GM23338 (cell line): Measurements from ENCODE around the gene SLC48A1. TPM values are rescaled to one million over a fixed set of nuclear protein-coding genes. Genes with fewer than 3 reads are reported as not detected.

Experiments used
- ATAC-seq: fragments of 200-7000 bp; cut with Tn5 transposase; 3 replicates; pipeline ENCODE4 v1.9.1; 2020
- DNase-seq: peaks from one replicate; pipeline ENCODE4 v3.0.0-alpha.2; 2015; ENCODE audit warnings: low spot score
- H2AFZ ChIP-seq: fragments of 200-600 bp; sonication (generic); 2 replicates; pipeline ENCODE4 v1.8.0; 2016; ENCODE audit warnings: antibody characterized with exemption, mild to moderate bottlenecking, moderate library complexity
- H3F3A ChIP-seq: fragments of 200-600 bp; sonication (generic); replicated peaks from 2 replicates; pipeline ENCODE4 v1.8.0; 2017; ENCODE audit warnings: antibody characterized with exemption, mixed run types, low read depth
- H3K27ac ChIP-seq: fragments of 200-600 bp; sonication (generic); 2 replicates; pipeline ENCODE4 v1.6.1; 2016; ENCODE audit warnings: low read depth
- H3K27me3 ChIP-seq: fragments of 200-600 bp; sonication (generic); 2 replicates; pipeline ENCODE4 v1.8.0; 2016; ENCODE audit warnings: mild to moderate bottlenecking, mixed run types, moderate library complexity; ENCODE audit not compliant: insufficient read depth
- H3K36me3 ChIP-seq: fragments of 200-600 bp; sonication (generic); 2 replicates; pipeline ENCODE4 v1.8.0; 2016; ENCODE audit warnings: mild to moderate bottlenecking; ENCODE audit not compliant: insufficient read depth
- H3K4me1 ChIP-seq: fragments of 200-600 bp; sonication (generic); 2 replicates; pipeline ENCODE4 v1.8.0; 2016; ENCODE audit warnings: mild to moderate bottlenecking, moderate library complexity; ENCODE audit not compliant: insufficient read depth
- H3K4me2 ChIP-seq: fragments of 200-600 bp; sonication (generic); 2 replicates; pipeline ENCODE4 v1.7.1; 2017; ENCODE audit warnings: mixed run types
- H3K4me3 ChIP-seq: fragments of 200-600 bp; sonication (generic); 2 replicates; pipeline ENCODE4 v1.6.1; 2016; ENCODE audit warnings: mixed run types
- H3K79me2 ChIP-seq: fragments of 200-600 bp; sonication (generic); replicated peaks from 2 replicates; pipeline ENCODE4 v1.8.0; 2017; ENCODE audit warnings: mild to moderate bottlenecking; ENCODE audit not compliant: insufficient read depth
- H3K9me2 ChIP-seq: fragments of 200-600 bp; sonication (generic); 2 replicates; pipeline ENCODE4 v1.8.0; 2017; ENCODE audit not compliant: insufficient read depth
- H4K20me1 ChIP-seq: fragments of 200-600 bp; sonication (generic); replicated peaks from 2 replicates; pipeline ENCODE4 v1.8.0; 2017; ENCODE audit warnings: mild to moderate bottlenecking; ENCODE audit not compliant: insufficient read depth
- H3K27ac Mint-ChIP-seq: 2 replicates; pipeline ENCODE4 v1.8.0; 2020; ENCODE audit warnings: inconsistent platforms, mild to moderate bottlenecking, moderate library complexity, mixed read lengths
- H3K27me3 Mint-ChIP-seq: 3 replicates; pipeline ENCODE4 v1.8.0; 2022; ENCODE audit warnings: low read depth, mild to moderate bottlenecking, moderate library complexity, mixed read lengths, inconsistent platforms; ENCODE audit not compliant: insufficient read depth, poor library complexity
- H3K36me3 Mint-ChIP-seq: 3 replicates; pipeline ENCODE4 v1.8.0; 2021; ENCODE audit warnings: low read depth, mild to moderate bottlenecking, inconsistent platforms, moderate library complexity, mixed read lengths
- H3K4me1 Mint-ChIP-seq: 3 replicates; pipeline ENCODE4 v1.8.0; 2020; ENCODE audit warnings: mild to moderate bottlenecking, inconsistent platforms, mixed read lengths
- H3K4me3 Mint-ChIP-seq: 3 replicates; pipeline ENCODE4 v1.8.0; 2021; ENCODE audit warnings: moderate library complexity, mild to moderate bottlenecking, inconsistent platforms, mixed read lengths
- H3K9me3 Mint-ChIP-seq: 3 replicates; pipeline ENCODE4 v1.8.0; 2020; ENCODE audit warnings: moderate library complexity, mild to moderate bottlenecking, inconsistent platforms, mixed read lengths
- CREB1 ChIP-seq: fragments of 250-450 bp; sonication (Bioruptor Pico); IDR thresholded peaks from 2 replicates; pipeline ENCODE4 v1.5.0; 2020; ENCODE audit warnings: low read depth, mild to moderate bottlenecking, moderate library complexity
- EZH2phosphoT487 ChIP-seq: fragments of 200-600 bp; sonication (generic); IDR thresholded peaks from one replicate; pipeline ENCODE4 v1.8.1; 2018; ENCODE audit warnings: antibody characterized with exemption; ENCODE audit not compliant: unreplicated experiment
- NANOG ChIP-seq: IDR thresholded peaks from 2 replicates; pipeline ENCODE4 v1.6.1; 2016; ENCODE audit warnings: antibody characterized with exemption, borderline replicate concordance
- POLR2AphosphoS5 ChIP-seq: IDR thresholded peaks from 2 replicates; pipeline ENCODE4 v1.6.1; 2016; ENCODE audit warnings: antibody characterized with exemption, low read depth
- STAT1 ChIP-seq: IDR thresholded peaks from one replicate; pipeline ENCODE4 v1.6.1; 2016; ENCODE audit warnings: antibody characterized with exemption; ENCODE audit not compliant: unreplicated experiment
- ZNF114 ChIP-seq: fragments of 250-450 bp; sonication (Bioruptor Pico); IDR thresholded peaks from 2 replicates; pipeline ENCODE4 v1.5.0; 2020; ENCODE audit warnings: mild to moderate bottlenecking, moderate library complexity
- ZNF331 ChIP-seq: fragments of 250-450 bp; sonication (Bioruptor Pico); IDR thresholded peaks from 2 replicates; pipeline ENCODE4 v1.5.0; 2020; ENCODE audit warnings: low read depth, mild to moderate bottlenecking, moderate library complexity
- polyA plus RNA-seq: library from polyadenylated mRNA; unstranded; fragments of >200 nt; fragmentation: Nextera tagmentation; extraction: Ambion mirVana; gene quantifications from 2 replicates; pipeline ENCODE4 v1.2.1, GENCODE V29; 2016
- total RNA-seq: library from RNA; depleted of rRNA; stranded (reverse); fragments of >200 nt; shearing (Covaris generic); gene quantifications from 2 replicates; pipeline ENCODE4 v1.2.3, GENCODE V29; 2014
- TF ChIP-seq, protein P1 (sequence below), 2 experiments: fragments of 200-600 bp in 1 of 2; sonication (generic) in 1 of 2; conservative IDR thresholded peaks; 2 replicates each; pipeline versions ENCODE4 v1.5.1 to v1.6.1; 2016 to 2017; ENCODE audit warnings: antibody characterized with exemption in 2 of 2, low read depth in 2 of 2, mild to moderate bottlenecking in 2 of 2, moderate library complexity in 1 of 2
- TF ChIP-seq, protein P2 (sequence below): IDR thresholded peaks from one replicate; pipeline ENCODE4 v1.6.1; 2018; ENCODE audit warnings: antibody characterized with exemption; ENCODE audit not compliant: unreplicated experiment
- TF ChIP-seq, protein P3 (sequence below): IDR thresholded peaks from 2 replicates; pipeline ENCODE4 v1.6.1; 2016; ENCODE audit warnings: antibody characterized with exemption

SLC48A1 gene
- total and polyA plus RNA-seq, 2 experiments from 2014 or later = 5.8 to 9.0 TPM

DNA sequence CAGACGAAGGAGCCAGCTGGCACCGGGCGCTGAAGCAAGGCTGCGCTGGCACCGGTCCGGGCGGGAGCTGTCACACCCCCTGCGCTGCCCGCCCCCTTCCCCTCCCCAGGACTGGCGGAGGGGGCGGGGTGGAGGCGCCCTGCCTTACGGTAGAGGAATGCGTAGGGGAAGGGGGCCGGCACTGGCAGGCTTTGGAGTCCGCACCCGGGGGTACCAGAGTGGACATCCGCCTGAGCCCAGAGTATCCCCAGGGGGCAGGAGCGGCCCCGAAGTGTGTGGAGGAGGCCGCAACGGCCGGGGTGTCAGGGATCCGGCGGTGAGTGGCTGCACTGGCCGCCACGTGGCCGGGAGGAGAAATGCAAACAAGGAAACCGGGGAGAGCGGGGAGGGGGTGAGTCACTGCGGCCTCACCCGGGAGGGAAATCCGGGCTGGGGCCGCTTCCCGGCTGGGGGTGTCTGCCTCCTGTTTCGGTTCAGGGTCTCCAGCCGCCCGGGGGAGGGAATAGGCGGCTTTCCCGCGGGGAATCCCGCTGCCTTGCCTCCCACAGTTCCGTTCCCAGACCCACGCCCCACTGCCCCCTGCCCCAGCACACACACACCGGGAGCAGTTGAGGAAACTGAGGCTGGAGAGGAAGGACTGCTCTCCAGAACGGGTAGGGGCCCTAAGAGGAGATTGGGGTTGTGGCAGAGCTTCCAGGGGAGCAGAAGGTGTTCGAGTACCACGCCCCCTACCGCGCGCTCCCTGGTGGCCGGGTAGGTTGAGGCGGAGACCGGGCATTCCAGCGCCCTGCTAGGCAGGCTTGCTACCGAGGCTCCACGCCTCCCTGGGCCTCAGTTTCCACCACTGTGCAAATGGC lies 14.0 kb upstream of the SLC48A1 start, which contains the start of gene RAPGEF3:
Gene RAPGEF3, minus strand, starts transcription at position 47 of the 857 bp plus-strand sequence. CDS start 324 bp downstream, outside the sequence.
- peak; percentile 87 for ATAC-seq
- Mint-ChIP-seq H3K4me1 (peaks cover 55% of the 10 kb centered on the region), H3K9me3 (no peaks in the 10 kb centered on the region), H3K27ac (no peak within 1 kb of the TSS), H3K27me3 (peaks cover 4% of the 10 kb centered on the region), H3K4me3 (peak within 1 kb of the TSS; percentile 70), H3K36me3 (peaks cover 7% of the 10 kb centered on the region; the same call in 1 of the 3 replicates)
- H2AFZ ChIP-seq = peak within 1 kb of the TSS; percentile 97
- no peaks in the 10 kb centered on the region for H3K27me3 ChIP-seq
- H3K4me3 ChIP-seq = peak within 1 kb of the TSS; percentile 73
- H3K36me3 ChIP-seq = no peaks in the 10 kb centered on the region
- peaks cover 27% of the 10 kb centered on the region for H3K4me1 ChIP-seq
- DNase-seq = peak; percentile 91
- 0 out of 2 replicates have a peak, but pooled peaks cover 4% of the 10 kb centered on the region for H3F3A ChIP-seq
- H4K20me1 ChIP-seq = no peaks in the 10 kb centered on the region
- H3K27ac ChIP-seq = no peak within 1 kb of the TSS
- H3K9me2 ChIP-seq = no peaks in the 10 kb centered on the region
- H3K79me2 ChIP-seq = no peaks in the 10 kb centered on the region
- no peak for TF ChIP-seq NANOG
- TF ChIP-seq, protein P1, sequence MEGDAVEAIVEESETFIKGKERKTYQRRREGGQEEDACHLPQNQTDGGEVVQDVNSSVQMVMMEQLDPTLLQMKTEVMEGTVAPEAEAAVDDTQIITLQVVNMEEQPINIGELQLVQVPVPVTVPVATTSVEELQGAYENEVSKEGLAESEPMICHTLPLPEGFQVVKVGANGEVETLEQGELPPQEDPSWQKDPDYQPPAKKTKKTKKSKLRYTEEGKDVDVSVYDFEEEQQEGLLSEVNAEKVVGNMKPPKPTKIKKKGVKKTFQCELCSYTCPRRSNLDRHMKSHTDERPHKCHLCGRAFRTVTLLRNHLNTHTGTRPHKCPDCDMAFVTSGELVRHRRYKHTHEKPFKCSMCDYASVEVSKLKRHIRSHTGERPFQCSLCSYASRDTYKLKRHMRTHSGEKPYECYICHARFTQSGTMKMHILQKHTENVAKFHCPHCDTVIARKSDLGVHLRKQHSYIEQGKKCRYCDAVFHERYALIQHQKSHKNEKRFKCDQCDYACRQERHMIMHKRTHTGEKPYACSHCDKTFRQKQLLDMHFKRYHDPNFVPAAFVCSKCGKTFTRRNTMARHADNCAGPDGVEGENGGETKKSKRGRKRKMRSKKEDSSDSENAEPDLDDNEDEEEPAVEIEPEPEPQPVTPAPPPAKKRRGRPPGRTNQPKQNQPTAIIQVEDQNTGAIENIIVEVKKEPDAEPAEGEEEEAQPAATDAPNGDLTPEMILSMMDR (conservative IDR thresholded peaks at IDR 0.05; ENCODE audit: low read depth in 2 of 2) = peak; percentile 34 to 60; a peak in 3 of 4 replicates
- 0 out of 2 replicates have a peak, but pooled peaks have one; percentile 42 for TF ChIP-seq POLR2AphosphoS5
- peak within 1 kb of the TSS; percentile 95 for H3K4me2 ChIP-seq

DNA sequence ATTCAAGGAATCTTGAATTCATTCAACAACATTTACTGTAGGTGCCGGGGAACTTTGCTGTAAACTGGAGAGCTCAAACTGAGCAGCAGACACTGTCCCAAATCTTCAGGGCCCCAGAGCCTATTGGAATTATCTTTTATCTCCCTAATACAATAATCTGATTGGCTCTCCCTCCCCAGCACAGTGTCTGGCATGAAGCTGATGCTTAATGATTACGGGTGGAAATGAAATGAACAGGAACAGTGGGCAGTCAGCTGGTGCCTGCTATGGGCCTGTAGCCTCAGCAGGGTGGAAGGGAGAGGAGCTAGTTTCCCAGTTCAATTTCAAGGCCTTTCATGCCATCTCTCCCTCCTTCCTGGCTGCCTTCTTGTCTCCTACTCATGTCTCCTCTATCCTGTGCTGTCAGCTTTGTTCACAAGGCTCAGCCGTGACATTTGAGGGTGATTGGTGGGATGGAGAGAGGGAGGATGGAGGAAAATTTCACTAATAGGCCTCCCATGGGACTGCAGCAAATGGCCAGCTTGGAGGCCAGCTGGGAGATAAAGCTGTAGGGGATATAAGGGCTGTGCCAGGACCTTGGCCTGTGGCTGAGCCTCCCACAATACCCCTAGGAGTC lies 10.1 kb upstream of the SLC48A1 start:
- H3K4me3 Mint-ChIP-seq = no peak overlapping the region
- TF ChIP-seq, protein P1 (conservative IDR thresholded peaks at IDR 0.05; ENCODE audit: low read depth in 2 of 2) = no peak
- TF ChIP-seq STAT1 (no peak), EZH2phosphoT487 (no peak), CREB1 (CRISPR knock-in tag) (no peak), ZNF331 (CRISPR knock-in tag) (no peak), ZNF114 (CRISPR knock-in tag) (no peak)
- TF ChIP-seq, protein P2, sequence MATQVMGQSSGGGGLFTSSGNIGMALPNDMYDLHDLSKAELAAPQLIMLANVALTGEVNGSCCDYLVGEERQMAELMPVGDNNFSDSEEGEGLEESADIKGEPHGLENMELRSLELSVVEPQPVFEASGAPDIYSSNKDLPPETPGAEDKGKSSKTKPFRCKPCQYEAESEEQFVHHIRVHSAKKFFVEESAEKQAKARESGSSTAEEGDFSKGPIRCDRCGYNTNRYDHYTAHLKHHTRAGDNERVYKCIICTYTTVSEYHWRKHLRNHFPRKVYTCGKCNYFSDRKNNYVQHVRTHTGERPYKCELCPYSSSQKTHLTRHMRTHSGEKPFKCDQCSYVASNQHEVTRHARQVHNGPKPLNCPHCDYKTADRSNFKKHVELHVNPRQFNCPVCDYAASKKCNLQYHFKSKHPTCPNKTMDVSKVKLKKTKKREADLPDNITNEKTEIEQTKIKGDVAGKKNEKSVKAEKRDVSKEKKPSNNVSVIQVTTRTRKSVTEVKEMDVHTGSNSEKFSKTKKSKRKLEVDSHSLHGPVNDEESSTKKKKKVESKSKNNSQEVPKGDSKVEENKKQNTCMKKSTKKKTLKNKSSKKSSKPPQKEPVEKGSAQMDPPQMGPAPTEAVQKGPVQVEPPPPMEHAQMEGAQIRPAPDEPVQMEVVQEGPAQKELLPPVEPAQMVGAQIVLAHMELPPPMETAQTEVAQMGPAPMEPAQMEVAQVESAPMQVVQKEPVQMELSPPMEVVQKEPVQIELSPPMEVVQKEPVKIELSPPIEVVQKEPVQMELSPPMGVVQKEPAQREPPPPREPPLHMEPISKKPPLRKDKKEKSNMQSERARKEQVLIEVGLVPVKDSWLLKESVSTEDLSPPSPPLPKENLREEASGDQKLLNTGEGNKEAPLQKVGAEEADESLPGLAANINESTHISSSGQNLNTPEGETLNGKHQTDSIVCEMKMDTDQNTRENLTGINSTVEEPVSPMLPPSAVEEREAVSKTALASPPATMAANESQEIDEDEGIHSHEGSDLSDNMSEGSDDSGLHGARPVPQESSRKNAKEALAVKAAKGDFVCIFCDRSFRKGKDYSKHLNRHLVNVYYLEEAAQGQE = no peak
- TF ChIP-seq, protein P3, sequence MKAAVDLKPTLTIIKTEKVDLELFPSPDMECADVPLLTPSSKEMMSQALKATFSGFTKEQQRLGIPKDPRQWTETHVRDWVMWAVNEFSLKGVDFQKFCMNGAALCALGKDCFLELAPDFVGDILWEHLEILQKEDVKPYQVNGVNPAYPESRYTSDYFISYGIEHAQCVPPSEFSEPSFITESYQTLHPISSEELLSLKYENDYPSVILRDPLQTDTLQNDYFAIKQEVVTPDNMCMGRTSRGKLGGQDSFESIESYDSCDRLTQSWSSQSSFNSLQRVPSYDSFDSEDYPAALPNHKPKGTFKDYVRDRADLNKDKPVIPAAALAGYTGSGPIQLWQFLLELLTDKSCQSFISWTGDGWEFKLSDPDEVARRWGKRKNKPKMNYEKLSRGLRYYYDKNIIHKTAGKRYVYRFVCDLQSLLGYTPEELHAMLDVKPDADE = no peak
- Histone ChIP-seq H3K9me2 (no peaks in the 10 kb centered on the region), H3K4me1 (peaks cover 22% of the 10 kb centered on the region), H3K27me3 (no peaks in the 10 kb centered on the region), H3K4me3 (no peak overlapping the region), H3K4me2 (no peak overlapping the region), H2AFZ (no peak overlapping the region), H3K79me2 (no peaks in the 10 kb centered on the region), H3F3A (0 out of 2 replicates have a peak, but pooled peaks cover 4% of the 10 kb centered on the region), H3K36me3 (no peaks in the 10 kb centered on the region), H3K27ac (no peak overlapping the region), H4K20me1 (no peaks in the 10 kb centered on the region)
- no peak overlapping the region for H3K27ac Mint-ChIP-seq
- H3K4me1 Mint-ChIP-seq = peaks cover 30% of the 10 kb centered on the region
- DNase-seq (no peak), ATAC-seq (no peak)
- H3K27me3 Mint-ChIP-seq = peaks cover 10% of the 10 kb centered on the region
- no peaks in the 10 kb centered on the region for H3K9me3 Mint-ChIP-seq
- H3K36me3 Mint-ChIP-seq = peaks cover 7% of the 10 kb centered on the region; the same call in 1 of the 3 replicates
